Subcutaneous adipose tissue (tissue), 4 donors: Measurements from ENCODE around the gene ZNF296. TPM values are rescaled to one million over a fixed set of nuclear protein-coding genes. Genes with fewer than 3 reads are reported as not detected.

Experiments used
- total RNA-seq, 4 donors: library from RNA; depleted of rRNA; stranded (reverse); fragments of >200 nt; gene quantifications; one replicate each; pipeline ENCODE4 v1.1.0, GENCODE V29; 2016
- TF ChIP-seq, protein P1 (sequence below): fragments of 450-650 bp; IDR thresholded peaks from one replicate; pipeline ENCODE4 v1.5.1; 2016; ENCODE audit warnings: low read depth, mild to moderate bottlenecking, control low read depth, antibody characterized with exemption, moderate library complexity

Gene ZNF296
- total RNA-seq, 4 donors from 2014 or later = 0.51 to 0.88 TPM; not detected in 2

DNA sequence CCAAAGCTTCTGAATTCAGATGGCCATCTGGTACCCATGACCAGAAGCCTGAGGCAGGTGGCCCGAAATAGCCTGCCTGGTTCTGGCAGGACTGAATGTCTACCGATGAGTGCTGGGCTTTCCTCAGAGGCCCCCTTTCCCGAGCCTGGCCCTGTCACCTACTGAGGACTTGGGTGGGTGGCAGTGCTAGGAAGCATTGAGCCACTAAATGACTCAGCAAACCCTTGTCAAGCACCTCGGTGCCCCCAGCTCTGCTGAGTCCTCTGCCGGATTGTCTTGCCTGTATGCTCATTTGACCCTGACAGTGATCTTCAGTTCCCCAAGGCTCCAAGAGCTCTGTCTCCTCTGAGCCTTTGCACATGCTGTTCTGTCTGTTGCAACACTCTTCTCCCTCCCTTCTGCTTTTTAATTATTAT is 34.6 kb upstream of the ZNF296 start:
- TF ChIP-seq, protein P1, sequence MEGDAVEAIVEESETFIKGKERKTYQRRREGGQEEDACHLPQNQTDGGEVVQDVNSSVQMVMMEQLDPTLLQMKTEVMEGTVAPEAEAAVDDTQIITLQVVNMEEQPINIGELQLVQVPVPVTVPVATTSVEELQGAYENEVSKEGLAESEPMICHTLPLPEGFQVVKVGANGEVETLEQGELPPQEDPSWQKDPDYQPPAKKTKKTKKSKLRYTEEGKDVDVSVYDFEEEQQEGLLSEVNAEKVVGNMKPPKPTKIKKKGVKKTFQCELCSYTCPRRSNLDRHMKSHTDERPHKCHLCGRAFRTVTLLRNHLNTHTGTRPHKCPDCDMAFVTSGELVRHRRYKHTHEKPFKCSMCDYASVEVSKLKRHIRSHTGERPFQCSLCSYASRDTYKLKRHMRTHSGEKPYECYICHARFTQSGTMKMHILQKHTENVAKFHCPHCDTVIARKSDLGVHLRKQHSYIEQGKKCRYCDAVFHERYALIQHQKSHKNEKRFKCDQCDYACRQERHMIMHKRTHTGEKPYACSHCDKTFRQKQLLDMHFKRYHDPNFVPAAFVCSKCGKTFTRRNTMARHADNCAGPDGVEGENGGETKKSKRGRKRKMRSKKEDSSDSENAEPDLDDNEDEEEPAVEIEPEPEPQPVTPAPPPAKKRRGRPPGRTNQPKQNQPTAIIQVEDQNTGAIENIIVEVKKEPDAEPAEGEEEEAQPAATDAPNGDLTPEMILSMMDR = no peak

DNA sequence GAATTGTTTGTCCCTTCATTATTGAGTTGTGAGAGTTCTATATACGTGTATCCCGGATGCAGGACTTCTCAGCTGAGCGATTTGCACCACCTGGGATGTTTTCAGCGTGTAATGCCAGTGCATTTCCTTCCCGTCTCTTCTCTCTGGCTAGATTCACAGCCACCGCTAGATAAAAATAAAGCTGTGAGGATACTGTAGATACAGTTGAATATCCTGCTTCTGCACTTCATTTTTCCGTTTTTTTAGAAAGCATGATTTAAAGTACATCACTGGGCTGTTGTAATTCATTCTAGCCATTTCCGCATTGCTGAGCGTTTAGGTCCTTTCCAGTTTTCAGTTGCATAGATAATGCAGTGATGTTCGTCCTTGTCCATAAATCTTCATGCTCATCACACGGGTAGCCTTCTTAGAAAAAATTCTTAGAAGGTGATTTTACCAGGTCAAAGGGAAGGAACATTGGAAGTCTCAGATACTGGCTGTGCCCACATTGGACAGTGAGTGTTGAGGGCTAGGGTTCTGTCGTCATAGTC is 31.4 kb upstream of the ZNF296 start:
- TF ChIP-seq, protein P1 = no peak

DNA sequence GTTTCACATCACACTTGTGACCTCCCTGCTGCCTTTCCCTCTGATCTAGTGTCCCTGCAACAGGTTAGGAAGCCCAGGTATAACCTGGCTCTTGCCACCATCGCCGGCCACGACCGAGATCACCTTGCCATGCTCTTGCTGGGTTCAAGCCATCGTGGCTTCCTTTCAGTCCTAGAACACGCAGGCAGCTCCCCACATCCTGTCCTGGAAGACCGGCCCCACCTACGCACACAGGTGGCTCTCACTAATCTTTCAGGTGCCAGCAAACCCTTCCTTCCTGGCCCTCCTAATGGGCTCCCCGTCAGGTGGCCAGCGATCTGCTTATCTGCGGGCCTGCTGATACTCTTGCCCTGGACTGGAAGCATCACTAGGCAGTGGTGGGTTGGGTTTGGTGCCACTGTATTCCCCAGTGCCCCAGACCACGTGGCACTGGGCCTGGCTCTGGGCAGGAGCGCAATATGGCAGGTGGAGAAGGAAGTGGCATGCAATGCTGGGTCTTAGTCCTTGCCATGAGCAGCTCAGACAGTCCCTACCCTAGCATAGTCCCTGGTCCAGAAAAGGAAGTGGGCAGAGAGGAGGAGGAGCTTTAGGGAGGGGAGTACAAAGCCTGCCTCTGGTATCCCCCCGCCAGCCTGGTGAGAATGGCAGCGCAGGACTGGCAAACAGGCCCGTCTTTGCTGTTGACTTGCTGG is 28.5 kb upstream of the ZNF296 start:
- TF ChIP-seq, protein P1 = no peak

DNA sequence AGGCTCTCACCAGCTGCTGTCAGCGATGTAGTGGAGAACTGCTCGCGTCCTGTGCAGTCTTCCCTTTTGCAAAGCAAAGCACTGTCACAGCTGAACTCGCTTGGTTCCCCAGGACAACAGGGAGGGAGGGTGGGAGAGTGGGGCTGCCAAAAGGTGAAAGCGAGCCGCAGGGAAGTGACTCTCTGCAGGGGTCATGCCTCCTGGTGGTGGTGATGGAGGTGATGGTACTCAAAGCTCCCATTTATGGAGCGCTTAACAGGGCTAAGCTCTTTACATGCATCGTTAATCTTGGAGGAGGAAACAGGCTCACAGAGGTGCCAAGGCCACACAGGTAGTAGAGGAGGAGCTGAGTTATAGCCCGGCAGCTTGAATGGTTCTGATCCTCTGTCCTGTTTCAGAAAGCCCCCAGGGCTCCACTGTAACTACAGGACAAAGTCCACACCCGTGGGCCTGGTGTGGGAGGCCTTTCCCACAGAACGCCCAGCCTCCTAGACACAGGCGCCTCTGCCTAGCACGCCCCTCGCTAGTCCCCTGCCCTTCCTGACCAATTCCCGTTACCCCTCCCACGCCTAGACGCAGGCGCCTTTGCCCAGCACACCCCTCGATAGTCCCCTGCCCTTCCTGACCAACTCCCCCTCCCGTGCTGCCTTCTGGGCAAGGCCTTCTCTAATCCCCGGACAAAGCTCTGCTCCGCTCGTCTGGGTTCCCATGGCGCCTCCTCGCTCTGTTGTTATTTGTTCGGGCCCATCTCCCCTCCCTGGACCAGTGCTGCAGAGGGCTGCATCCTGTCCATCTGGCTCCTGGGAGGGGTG is 27.4 kb upstream of the ZNF296 start:
- TF ChIP-seq, protein P1 = no peak

DNA sequence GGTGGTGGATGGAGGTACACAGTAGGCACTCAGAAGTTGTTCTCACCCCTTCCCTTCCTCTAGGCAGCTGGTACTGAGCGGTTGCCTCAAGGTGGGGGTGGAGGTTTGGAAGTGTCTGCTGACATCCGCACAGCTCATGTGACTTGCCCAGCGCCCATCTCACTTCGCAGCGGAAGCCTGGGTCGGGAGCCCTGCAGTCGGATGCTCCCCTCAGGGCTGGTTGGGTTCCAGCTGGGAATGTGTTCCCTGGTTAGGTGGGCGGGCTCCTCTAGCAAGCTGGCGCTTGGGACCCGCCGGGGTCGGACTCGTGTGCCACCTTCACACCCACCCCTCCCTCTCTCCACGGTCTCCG is 26.9 kb upstream of the ZNF296 start:
- TF ChIP-seq, protein P1 = no peak

DNA sequence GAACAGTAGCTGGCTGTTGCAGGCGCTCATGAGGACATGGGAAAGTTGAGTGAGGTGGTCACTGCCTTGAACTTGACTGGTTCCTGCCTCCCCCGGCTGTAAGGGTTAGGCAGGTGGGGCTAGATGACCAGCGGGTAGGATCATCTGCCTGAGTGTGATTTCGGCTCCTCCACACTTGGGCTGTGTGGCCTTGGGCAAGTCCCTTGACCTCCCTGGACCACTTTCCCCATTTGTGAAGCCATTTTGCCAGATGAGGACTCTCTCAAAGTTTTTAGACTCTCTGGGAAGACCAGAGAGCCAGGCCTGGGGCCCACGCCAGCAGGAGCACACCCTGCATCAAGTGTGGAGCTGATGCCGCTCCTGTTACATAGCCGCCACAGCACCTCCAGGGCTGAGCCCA is 26.2 kb upstream of the ZNF296 start:
- TF ChIP-seq, protein P1 = no peak

DNA sequence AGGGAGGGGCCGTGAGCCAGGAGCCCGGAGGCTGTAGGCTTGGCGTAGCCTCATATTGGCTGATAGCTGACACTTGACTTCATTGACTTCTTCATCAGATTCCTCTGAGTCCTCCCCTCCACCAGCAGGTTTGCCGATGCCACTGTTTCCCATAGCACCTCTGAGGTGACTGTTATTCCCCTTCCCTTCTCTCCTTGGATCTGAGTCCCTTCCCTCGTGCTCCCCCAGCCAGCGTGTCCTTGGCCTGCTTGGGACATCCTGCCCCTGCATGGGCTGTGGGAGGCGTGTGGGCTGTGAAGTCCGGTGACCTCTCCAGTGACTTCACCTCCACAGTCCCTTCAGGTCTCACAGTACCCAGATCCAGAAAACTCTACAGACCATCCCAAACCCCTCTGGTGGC is 25.5 kb upstream of the ZNF296 start:
- TF ChIP-seq, protein P1 = no peak
